GM23338 (cell line): ENCODE data around the gene SPEF1.

ENCODE experiments used
- CTCF ChIP-seq, 2 experiments: fragments of 200-600 bp in 1 of 2; sonication (generic) in 1 of 2; conservative IDR thresholded peaks; 2 replicates each; pipeline versions ENCODE4 v1.5.1 to v1.6.1; 2016 to 2017; ENCODE audit warnings: antibody characterized with exemption in 2 of 2, low read depth in 2 of 2, mild to moderate bottlenecking in 2 of 2, moderate library complexity in 1 of 2
- EZH2 ChIP-seq: fragments of 200-600 bp; sonication (generic); IDR thresholded peaks from one replicate; pipeline ENCODE4 v1.8.0; 2017; ENCODE audit warnings: antibody characterized with exemption, mild to moderate bottlenecking, low read depth; ENCODE audit not compliant: unreplicated experiment
- EZH2phosphoT487 ChIP-seq: fragments of 200-600 bp; sonication (generic); IDR thresholded peaks from one replicate; pipeline ENCODE4 v1.8.1; 2018; ENCODE audit warnings: antibody characterized with exemption; ENCODE audit not compliant: unreplicated experiment
- NANOG ChIP-seq: IDR thresholded peaks from 2 replicates; pipeline ENCODE4 v1.6.1; 2016; ENCODE audit warnings: antibody characterized with exemption, borderline replicate concordance
- POLR2AphosphoS5 ChIP-seq: IDR thresholded peaks from 2 replicates; pipeline ENCODE4 v1.6.1; 2016; ENCODE audit warnings: antibody characterized with exemption, low read depth
- TF ChIP-seq, protein P1 (sequence below): IDR thresholded peaks from one replicate; pipeline ENCODE4 v1.6.1; 2018; ENCODE audit warnings: antibody characterized with exemption; ENCODE audit not compliant: unreplicated experiment

DNA sequence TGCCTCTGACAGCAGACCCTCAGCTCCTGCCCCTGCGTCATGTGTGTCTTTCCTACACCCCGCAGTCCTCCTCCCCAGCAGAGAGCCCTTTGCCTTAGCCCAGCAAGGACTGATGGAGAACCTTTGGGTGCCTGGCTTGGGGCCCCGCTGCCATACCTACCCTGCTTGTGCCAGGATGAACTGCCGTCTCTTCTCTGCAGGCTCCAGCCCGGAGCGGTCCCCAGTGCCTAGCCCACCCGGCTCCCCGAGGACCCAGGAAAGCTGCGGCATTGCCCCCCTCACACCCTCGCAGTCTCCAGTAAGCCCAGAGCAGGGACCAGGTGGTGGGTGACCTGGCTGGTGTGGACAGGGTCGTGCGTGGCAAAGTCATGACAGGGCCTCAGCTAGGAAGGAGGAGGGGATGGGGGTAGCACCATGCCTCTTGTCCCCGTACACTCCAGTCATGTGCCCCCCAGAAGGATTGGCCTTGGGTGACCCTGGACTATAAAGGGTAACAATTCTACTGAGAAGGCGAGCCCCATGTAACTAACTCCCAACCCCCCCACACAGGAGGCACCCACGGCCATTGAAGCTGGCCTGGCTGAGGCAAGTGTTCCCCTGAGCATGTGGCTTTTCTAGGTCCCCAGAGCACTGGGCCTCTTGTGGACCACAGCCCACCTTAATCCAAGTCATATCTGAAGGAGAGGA lies 40.5 kb downstream of the SPEF1 start:
- TF ChIP-seq CTCF (conservative IDR thresholded peaks at IDR 0.05; ENCODE audit: low read depth in 2 of 2) (no peak), POLR2AphosphoS5 (no peak), EZH2phosphoT487 (no peak), NANOG (no peak), EZH2 (no peak)
- TF ChIP-seq, protein P1, sequence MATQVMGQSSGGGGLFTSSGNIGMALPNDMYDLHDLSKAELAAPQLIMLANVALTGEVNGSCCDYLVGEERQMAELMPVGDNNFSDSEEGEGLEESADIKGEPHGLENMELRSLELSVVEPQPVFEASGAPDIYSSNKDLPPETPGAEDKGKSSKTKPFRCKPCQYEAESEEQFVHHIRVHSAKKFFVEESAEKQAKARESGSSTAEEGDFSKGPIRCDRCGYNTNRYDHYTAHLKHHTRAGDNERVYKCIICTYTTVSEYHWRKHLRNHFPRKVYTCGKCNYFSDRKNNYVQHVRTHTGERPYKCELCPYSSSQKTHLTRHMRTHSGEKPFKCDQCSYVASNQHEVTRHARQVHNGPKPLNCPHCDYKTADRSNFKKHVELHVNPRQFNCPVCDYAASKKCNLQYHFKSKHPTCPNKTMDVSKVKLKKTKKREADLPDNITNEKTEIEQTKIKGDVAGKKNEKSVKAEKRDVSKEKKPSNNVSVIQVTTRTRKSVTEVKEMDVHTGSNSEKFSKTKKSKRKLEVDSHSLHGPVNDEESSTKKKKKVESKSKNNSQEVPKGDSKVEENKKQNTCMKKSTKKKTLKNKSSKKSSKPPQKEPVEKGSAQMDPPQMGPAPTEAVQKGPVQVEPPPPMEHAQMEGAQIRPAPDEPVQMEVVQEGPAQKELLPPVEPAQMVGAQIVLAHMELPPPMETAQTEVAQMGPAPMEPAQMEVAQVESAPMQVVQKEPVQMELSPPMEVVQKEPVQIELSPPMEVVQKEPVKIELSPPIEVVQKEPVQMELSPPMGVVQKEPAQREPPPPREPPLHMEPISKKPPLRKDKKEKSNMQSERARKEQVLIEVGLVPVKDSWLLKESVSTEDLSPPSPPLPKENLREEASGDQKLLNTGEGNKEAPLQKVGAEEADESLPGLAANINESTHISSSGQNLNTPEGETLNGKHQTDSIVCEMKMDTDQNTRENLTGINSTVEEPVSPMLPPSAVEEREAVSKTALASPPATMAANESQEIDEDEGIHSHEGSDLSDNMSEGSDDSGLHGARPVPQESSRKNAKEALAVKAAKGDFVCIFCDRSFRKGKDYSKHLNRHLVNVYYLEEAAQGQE, result no peak
